HepG2 (cell line): ENCODE measurements around the gene EFS. TPM values are rescaled to one million over a fixed set of nuclear protein-coding genes. Genes with fewer than 3 reads are reported as not detected.
A peak's percentile ranks its signal among the peaks of the same experiment; 100 is the strongest.

Experiments used
- ASH2L ChIP-seq: fragments of 300-600, 200-600 bp; sonication (generic); IDR thresholded peaks from 2 replicates; pipeline ENCODE4 v1.7.0; 2017; ENCODE audit warnings: low read depth, mild to moderate bottlenecking, moderate library complexity, mixed read lengths, low read length; ENCODE audit not compliant: insufficient read length
- CBX5 ChIP-seq: sonication (generic); formaldehyde crosslinking; IDR thresholded peaks from 2 replicates; pipeline ENCODE4 v1.4.0; 2020; ENCODE audit warnings: missing genetic modification reagents, borderline replicate concordance
- CEBPG ChIP-seq: IDR thresholded peaks from 2 replicates; pipeline ENCODE4 v1.6.1; 2016
- GTF3A ChIP-seq: sonication (generic); formaldehyde crosslinking; conservative IDR thresholded peaks from 2 replicates; pipeline ENCODE4 v1.4.0; 2020; ENCODE audit warnings: mild to moderate bottlenecking, missing genetic modification reagents
- GZF1 ChIP-seq: sonication (generic); formaldehyde crosslinking; IDR thresholded peaks from 2 replicates; pipeline ENCODE4 v1.5.1; 2020; ENCODE audit warnings: mild to moderate bottlenecking, missing genetic modification reagents
- ISX ChIP-seq: sonication (generic); formaldehyde crosslinking; conservative IDR thresholded peaks from 2 replicates; pipeline ENCODE4 v1.5.0; 2020; ENCODE audit warnings: missing genetic modification reagents
- KDM5A ChIP-seq: fragments of 200-600 bp; sonication (generic); IDR thresholded peaks from 2 replicates; pipeline ENCODE4 v1.7.0; 2018; ENCODE audit warnings: antibody characterized with exemption, mild to moderate bottlenecking, low read length, borderline replicate concordance
- NCOA2 ChIP-seq: sonication (generic); formaldehyde crosslinking; IDR thresholded peaks from 2 replicates; pipeline ENCODE4 v1.8.0; 2022; ENCODE audit warnings: inconsistent platforms
- NR2F2 ChIP-seq: IDR thresholded peaks from 2 replicates; pipeline ENCODE4 v1.6.1; 2012; ENCODE audit warnings: low read depth, inconsistent platforms, borderline replicate concordance
- REPIN1 ChIP-seq: sonication (generic); formaldehyde crosslinking; IDR thresholded peaks from 2 replicates; pipeline ENCODE4 v1.8.0; 2022; ENCODE audit warnings: missing genetic modification reagents, low read depth, mild to moderate bottlenecking, borderline replicate concordance
- RXRB ChIP-seq: IDR thresholded peaks from 2 replicates; pipeline ENCODE4 v1.6.1; 2016; ENCODE audit warnings: borderline replicate concordance, missing genetic modification reagents, missing compliant biosample characterization
- SAFB2 ChIP-seq: sonication (generic); formaldehyde crosslinking; IDR thresholded peaks from 2 replicates; pipeline ENCODE4 v1.5.1; 2020; ENCODE audit warnings: missing genetic modification reagents, low read depth, mild to moderate bottlenecking, borderline replicate concordance
- SMYD3 ChIP-seq: sonication (generic); formaldehyde crosslinking; IDR thresholded peaks from 2 replicates; pipeline ENCODE4 v1.8.1; 2023; ENCODE audit warnings: mild to moderate bottlenecking, missing genetic modification reagents
- SUZ12 ChIP-seq: fragments of 150-350 bp; IDR thresholded peaks from 2 replicates; pipeline ENCODE4 v1.6.1; 2014; ENCODE audit warnings: low read depth, low read length
- TARDBP ChIP-seq: sonication (generic); formaldehyde crosslinking; IDR thresholded peaks from 2 replicates; pipeline ENCODE4 v1.8.0; 2022; ENCODE audit warnings: mild to moderate bottlenecking, missing genetic modification reagents
- ZBTB21 ChIP-seq: sonication (generic); formaldehyde crosslinking; IDR thresholded peaks from 2 replicates; pipeline ENCODE4 v1.4.0; 2020; ENCODE audit warnings: missing genetic modification reagents
- ZBTB44 ChIP-seq: sonication (generic); formaldehyde crosslinking; IDR thresholded peaks from 2 replicates; pipeline ENCODE4 v1.4.0; 2020; ENCODE audit warnings: missing genetic modification reagents
- ZNF33A ChIP-seq: sonication (generic); formaldehyde crosslinking; IDR thresholded peaks from 2 replicates; pipeline ENCODE4 v1.5.1; 2020; ENCODE audit warnings: missing genetic modification reagents, mild to moderate bottlenecking, moderate library complexity, borderline replicate concordance
- ZNF350 ChIP-seq: sonication (generic); formaldehyde crosslinking; IDR thresholded peaks from 2 replicates; pipeline ENCODE4 v1.4.0; 2020; ENCODE audit warnings: mild to moderate bottlenecking, low read depth, missing genetic modification reagents, borderline replicate concordance
- ZNF562 ChIP-seq: sonication (generic); formaldehyde crosslinking; IDR thresholded peaks from 2 replicates; pipeline ENCODE4 v1.8.0; 2022; ENCODE audit warnings: missing genetic modification reagents, borderline replicate concordance
- ZNF567 ChIP-seq: sonication (generic); formaldehyde crosslinking; IDR thresholded peaks from 2 replicates; pipeline ENCODE4 v1.8.1; 2023; ENCODE audit warnings: mild to moderate bottlenecking, missing genetic modification reagents, borderline replicate concordance
- ZNF629 ChIP-seq: sonication (generic); formaldehyde crosslinking; conservative IDR thresholded peaks from 2 replicates; pipeline ENCODE4 v1.5.0; 2020; ENCODE audit warnings: missing genetic modification reagents
- ZNF724P ChIP-seq: sonication (generic); formaldehyde crosslinking; IDR thresholded peaks from 2 replicates; pipeline ENCODE4 v1.8.0; 2022; ENCODE audit warnings: missing genetic modification reagents, borderline replicate concordance
- ZNF841 ChIP-seq: sonication (generic); formaldehyde crosslinking; IDR thresholded peaks from 2 replicates; pipeline ENCODE4 v1.8.1; 2023; ENCODE audit warnings: missing genetic modification reagents, borderline replicate concordance
- polyA plus RNA-seq, 8 experiments: library from polyadenylated mRNA; depleted of rRNA in 3 of 8; stranded (reverse) in 7 of 8; unstranded in 1 of 8; fragments of >200 nt; fragmentation: Illumina TruSeq in 4 of 8; extraction: Trizol in 4 of 8; gene quantifications; 2 replicates each; pipeline versions ENCODE4 v1.2.1 to v1.2.3, GENCODE V29; 2011 to 2016; ENCODE audit warnings: low read depth in 4 of 8, missing spikeins in 1 of 8, mixed read lengths in 1 of 8; ENCODE audit not compliant: insufficient read depth in 1 of 8
- total RNA-seq, 5 experiments: library from RNA; depleted of rRNA; stranded (reverse); fragments of >200 nt; fragmentation: Illumina TruSeq; extraction: Trizol; gene quantifications; 2 replicates each; pipeline ENCODE4 v1.2.3, GENCODE V29; 2016; ENCODE audit warnings: low read depth in 1 of 5
- TF ChIP-seq, protein P1 (sequence below): sonication (generic); formaldehyde crosslinking; IDR thresholded peaks from 2 replicates; pipeline ENCODE4 v1.4.0; 2020; ENCODE audit warnings: missing genetic modification reagents; ENCODE audit errors: not compliant biosample characterization
- TF ChIP-seq, protein P2 (sequence below), 2 experiments: sonication (generic) in 1 of 2; formaldehyde crosslinking in 1 of 2; IDR thresholded peaks; 2 replicates each; pipeline versions ENCODE4 v1.5.1 to v1.6.1; 2011 to 2020; ENCODE audit warnings: borderline replicate concordance in 1 of 2, low read depth in 1 of 2, low read length in 1 of 2, mild to moderate bottlenecking in 1 of 2, missing genetic modification reagents in 1 of 2, moderate library complexity in 1 of 2

EFS gene
- total and polyA plus RNA-seq, 2 of the 13 experiments (the other 11 are each of a cell fraction or from before 2014, with no cell fraction given): not detected

DNA sequence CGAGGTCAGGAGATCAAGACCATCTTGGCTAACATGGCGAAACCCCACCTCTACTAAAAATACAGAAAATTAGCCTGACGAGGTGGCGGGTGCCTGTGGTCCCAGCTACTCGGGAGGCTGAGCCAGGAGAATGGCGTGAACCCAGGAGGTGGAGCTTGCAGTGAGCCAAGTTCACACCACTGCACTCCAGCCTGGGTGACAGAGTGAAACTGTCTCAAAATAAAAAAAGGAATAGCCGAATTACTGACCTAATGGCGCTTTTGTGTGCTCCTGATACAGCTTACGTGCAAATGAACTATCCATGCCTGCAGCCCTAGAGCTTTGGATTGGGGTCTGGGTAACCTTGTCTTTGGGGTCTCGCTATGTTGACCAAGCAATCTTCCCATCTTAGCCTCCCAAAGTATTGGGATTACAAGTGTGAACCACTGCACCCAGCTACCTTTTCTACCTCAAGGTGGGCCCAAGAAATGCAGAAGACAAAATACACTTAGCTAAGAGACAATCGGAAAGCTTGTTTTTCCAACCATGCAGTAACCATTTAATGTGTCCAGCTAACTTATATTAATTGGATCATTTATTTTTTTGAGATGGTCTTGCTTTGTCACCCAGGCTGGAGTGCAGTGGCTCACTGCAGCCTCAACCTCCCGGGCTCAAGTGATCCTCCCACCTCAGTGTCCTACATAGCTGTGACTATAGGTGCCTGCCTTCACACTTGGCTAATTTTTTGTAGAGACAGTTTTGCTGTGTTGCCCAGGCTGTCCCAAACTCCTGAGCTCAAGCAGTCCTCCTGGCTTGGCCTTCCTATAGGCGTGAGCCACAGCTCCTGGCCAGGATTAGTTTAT lies 38.3 kb downstream of the EFS start (continued):
- TF ChIP-seq KDM5A (no peak), ISX (CRISPR knock-in tag) (no peak), GTF3A (CRISPR knock-in tag) (no peak), ZNF33A (CRISPR knock-in tag) (no peak), CBX5 (CRISPR knock-in tag) (no peak), REPIN1 (CRISPR knock-in tag) (0 out of 2 replicates have a peak, but pooled peaks have one; percentile 17), ZNF841 (CRISPR knock-in tag) (no peak), SMYD3 (CRISPR knock-in tag) (no peak), SAFB2 (CRISPR knock-in tag) (no peak), ZNF724P (CRISPR knock-in tag) (peak; percentile 69; the same call in 1 of the 2 replicates), ZNF567 (CRISPR knock-in tag) (no peak), ASH2L (no peak), CEBPG (CRISPR knock-in tag) (no peak), ZNF629 (no peak), RXRB (CRISPR knock-in tag) (no peak; the same call in 1 of the 2 replicates), TARDBP (no peak), ZBTB44 (CRISPR knock-in tag) (no peak), ZNF562 (CRISPR knock-in tag) (no peak), NCOA2 (peak; percentile 15; the same call in 1 of the 2 replicates), NR2F2 (no peak), GZF1 (CRISPR knock-in tag) (no peak; the same call in 1 of the 2 replicates), ZNF350 (no peak), ZBTB21 (CRISPR knock-in tag) (no peak), SUZ12 (no peak)
- TF ChIP-seq, protein P1, sequence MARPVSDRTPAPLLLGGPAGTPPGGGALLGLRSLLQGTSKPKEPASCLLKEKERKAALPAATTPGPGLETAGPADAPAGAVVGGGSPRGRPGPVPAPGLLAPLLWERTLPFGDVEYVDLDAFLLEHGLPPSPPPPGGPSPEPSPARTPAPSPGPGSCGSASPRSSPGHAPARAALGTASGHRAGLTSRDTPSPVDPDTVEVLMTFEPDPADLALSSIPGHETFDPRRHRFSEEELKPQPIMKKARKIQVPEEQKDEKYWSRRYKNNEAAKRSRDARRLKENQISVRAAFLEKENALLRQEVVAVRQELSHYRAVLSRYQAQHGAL (CRISPR knock-in tag): no peak
- TF ChIP-seq, protein P2, sequence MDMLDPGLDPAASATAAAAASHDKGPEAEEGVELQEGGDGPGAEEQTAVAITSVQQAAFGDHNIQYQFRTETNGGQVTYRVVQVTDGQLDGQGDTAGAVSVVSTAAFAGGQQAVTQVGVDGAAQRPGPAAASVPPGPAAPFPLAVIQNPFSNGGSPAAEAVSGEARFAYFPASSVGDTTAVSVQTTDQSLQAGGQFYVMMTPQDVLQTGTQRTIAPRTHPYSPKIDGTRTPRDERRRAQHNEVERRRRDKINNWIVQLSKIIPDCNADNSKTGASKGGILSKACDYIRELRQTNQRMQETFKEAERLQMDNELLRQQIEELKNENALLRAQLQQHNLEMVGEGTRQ (IDR thresholded peaks at IDR 0.05; ENCODE audit: low read depth, low read length): no peak
- TF ChIP-seq, protein P2 (CRISPR knock-in tag; IDR thresholded peaks at IDR 0.05; ENCODE audit: borderline replicate concordance): no peak
